Renal cortical epithelial cell (primary cell): ENCODE data around the gene NEURL4. TPM values are rescaled to one million over a fixed set of nuclear protein-coding genes. Genes with fewer than 3 reads are reported as not detected.

Experiments used
- DNase-seq: peaks from one replicate; pipeline ENCODE4 v3.0.0-alpha.2; 2011; ENCODE audit warnings: low read depth
- total RNA-seq: library from RNA; depleted of rRNA; stranded (reverse); fragments of >200 nt; gene quantifications from 2 replicates; pipeline ENCODE4 v1.2.3, GENCODE V29; 2014

NEURL4 gene
- total RNA-seq, 1 donor from 2014 or later = 27.8 TPM

DNA sequence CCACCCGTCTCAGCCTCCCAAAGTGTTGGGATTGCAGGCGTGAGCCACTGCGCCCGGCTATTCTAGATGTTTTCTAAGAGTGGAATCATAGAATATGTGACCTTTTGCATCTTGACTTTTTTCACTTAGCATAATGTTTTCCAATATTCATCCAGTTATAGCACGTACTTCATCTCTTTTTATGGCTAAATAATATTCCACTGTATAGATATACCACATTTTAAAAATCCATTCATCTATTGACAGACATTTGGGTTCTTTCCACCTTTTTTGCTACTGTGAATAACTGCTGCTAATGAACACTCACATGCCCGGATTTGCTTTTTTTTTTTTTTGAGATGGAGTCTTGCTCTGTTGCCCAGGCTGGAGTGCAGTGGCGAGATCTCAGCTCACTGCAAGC is 25.0 kb downstream of the NEURL4 start:
- no peak for DNase-seq

DNA sequence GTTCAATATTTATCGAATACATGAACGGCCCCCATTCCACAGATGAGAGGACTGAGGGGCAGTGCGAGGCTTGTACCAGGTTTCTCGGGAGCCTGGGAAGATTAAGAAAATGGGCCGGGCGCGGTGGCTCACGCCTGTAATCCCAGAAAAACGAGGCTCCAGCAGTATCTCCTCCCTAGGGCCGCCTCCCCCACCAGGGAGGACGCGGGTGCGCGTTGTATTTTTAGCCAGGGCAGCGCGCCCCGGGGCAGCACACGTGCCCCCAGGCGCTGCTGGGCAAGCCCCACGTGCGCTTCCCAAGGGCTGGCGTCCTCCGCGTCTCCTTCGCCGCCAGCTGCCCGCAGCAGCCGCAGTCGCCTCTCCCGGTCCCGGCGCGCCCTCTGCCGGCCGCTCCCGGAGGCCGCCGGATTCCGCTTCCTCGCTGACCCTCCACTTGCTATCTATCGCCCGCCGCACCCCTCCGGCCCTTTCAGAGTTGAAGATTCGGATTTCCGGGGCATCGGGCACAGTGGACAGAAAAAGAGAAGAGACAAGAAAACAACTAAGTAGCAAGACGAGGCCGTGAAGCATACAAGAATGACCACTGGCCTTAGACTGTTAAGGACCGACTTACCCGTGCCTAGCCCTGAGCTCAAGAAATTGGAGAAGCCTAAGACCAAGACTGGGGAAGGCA is 32.8 kb downstream of the NEURL4 start:
- DNase-seq = peak; percentile 37

DNA sequence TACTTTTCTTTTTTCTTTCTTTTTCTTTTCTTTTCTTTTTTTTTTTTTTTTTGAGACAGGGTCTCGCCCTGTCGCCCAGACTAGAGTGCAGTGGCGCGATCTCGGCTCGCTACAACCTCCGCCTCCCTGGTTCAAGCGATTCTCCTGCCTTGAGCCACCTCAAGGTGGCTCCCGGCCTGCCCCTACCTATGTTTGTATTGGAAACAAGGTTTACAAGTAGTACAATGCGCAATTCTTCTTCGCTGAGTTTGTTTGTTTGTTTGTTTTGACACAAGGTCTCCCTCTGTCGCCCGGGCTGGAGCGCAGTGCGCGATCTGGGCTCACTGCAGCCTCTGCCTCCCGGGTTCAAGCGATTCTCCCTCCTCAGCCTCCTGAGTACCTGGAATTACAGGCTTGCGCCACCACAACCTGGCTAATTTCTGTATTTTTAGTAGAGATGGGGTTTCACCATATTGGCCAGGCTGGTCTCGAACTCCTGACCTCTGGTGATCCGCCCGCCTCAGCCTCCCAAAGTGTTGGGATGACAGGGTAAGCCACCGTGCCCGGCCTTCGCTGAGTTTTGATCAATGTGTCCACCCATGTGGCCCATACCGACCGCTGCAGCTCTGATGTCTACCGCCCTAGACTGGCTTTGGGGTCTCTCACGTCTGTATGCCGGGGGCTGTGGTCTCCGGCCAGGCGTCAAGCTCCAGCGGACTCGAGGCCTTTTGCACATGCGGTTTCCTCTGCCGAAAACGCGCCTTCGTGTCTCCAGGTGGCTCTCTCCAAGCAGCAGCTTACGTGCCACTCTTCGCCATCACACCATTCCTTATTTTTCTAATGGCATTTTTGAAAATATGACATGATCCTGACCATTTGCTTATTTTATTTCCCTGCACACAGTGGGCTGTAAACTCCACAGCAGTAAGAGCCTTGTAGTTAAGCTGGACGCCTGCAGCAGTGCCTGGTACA is 33.6 kb downstream of the NEURL4 start:
- DNase-seq = no peak

DNA sequence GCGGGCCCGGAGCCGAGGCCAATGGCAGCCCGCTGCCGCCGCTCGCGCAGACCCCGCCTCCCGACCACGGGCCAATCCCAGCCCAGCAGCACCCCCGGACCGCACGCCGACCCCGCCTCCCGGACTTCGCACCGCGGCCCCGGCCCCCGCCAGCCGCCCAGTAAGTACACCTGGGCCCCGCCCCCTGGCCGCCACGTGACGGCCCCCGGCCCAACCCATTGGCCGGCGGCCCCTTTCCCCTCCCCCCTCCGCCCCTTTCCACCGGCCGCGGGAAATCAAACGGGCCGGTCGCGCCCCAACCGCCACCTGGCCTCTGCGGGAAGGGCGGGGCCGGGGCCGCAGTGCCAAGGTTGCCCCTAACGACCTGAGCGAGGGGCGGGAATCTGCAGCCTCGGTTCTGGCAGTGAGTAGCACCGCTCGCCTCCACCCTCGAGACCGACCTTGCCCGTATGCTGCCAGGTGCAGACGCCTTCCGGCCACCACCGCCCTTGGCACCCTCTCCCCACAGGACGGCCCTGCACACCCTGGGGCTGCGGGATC is 34.5 kb downstream of the NEURL4 start, which contains the start of gene YBX2:
Gene YBX2 (minus strand): TSS at position 26 of the 540 bp plus-strand sequence. CDS start 139 bp downstream, outside the sequence.
- no peak for DNase-seq

DNA sequence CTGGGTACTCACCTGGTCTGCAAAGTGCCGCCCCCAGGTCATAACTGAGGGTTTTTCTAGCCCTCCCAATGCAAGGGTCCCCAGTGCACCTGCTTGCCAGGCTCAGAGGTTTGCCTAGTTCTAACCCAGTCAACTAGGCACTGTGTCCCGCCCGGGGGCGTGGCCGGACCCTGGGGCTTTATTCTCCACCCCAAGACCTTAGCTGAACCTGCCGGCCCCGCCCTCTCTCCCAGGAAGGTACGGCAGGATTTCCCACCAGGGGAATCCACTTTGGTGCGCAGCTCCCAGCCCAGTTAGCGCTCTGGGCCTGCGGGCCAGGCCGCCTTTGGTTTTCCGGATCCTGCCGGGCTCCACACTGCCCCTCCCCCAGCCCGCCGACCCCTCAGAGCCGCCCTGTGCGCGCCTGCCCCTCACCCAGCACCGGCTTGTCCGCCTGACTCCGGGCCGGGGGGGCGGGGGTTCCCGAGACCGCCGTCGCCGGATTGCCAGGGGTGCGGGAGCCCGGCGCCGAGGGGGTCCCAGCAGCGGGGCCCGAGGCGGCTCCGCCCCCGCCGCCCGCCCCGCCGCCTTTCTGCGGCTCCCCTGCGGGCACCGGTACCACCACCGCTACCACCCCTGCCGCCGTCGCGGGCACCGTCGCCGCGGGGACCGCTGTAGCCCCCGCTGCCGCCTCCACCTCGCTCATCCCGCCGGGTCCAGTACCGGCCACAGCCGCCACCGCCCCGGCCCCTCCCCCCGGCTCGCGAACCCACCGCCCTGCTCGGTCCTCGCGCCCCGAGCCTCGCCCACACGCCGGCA is 35.1 kb downstream of the NEURL4 start:
- no peak for DNase-seq

DNA sequence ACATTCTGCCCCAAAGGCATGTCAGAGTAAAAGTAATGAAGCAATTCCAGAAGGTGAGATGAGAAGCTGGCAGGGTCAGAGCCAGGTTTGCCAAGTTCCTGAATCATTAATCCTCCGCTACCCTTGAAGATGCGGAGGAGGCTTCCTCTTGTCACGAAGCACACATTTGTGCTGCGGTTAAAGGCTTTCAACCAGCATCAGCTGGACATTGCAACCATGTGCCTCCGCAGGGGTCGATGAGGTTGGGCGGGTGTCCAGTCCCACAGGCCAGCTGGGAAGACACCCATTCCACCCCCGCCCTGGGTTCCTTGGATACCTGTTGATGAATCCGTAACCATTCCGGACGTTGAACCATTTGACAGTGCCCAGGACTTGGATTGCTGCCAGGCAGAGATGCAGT is 36.0 kb downstream of the NEURL4 start:
- DNase-seq = peak; percentile 76

DNA sequence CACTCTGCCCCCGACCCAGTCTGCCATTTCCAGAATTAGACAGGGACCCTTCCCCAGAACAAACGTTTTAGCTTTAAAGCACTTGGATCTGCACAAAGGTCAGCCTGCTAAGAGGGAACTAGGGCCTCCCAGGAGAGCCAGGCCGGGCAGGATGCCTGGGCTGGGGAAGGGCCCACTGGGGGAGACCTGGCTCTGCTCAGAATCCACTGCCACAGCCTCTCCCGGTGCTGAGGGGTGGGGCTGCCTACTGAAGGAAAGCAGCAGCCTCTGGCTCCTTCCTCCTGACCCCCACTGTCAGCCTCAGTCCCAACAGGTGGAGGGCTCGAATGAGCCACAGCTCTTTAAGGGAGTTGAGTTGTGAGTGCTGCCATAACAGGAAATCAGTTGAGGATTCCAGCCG is 36.4 kb downstream of the NEURL4 start:
- DNase-seq = no peak

DNA sequence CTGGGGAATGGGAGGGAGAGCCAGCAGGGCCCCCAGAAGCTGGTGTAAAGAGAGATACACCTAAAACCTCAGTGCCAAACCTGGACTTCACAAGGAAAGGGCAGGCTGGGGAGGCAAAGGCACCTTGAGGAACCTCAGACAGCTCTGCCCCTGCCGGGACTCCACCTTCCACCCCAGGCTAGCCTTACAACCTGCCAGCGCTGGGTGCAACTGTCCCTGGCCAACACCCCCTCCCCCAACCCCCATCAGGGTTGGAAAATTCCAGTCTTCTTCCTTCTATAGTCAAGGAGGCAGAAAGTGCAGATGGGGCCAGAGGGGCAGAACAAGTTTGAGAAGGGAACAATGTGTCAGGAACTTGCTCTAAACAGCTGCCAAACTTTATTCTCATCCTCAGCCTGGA is 36.9 kb downstream of the NEURL4 start:
- no peak for DNase-seq

DNA sequence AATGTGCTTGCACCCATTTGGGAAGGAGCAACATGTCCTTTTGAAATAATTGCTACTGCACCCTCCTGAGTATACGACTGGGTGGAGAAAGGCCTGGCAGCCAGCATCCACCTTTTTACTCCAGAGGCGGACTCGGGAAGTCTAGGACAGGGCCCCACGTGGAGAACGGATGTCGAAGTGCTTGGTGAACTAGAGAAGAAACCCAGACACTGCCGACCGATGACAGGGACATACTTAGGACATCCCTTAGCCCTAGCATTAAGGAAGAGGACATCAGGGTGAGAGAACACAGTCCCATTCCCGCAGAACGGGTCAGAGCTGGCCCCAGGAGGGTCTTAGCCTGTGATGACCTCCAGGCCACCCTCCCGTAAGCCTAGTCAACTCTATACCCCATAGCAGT is 38.5 kb downstream of the NEURL4 start:
- DNase-seq = no peak

DNA sequence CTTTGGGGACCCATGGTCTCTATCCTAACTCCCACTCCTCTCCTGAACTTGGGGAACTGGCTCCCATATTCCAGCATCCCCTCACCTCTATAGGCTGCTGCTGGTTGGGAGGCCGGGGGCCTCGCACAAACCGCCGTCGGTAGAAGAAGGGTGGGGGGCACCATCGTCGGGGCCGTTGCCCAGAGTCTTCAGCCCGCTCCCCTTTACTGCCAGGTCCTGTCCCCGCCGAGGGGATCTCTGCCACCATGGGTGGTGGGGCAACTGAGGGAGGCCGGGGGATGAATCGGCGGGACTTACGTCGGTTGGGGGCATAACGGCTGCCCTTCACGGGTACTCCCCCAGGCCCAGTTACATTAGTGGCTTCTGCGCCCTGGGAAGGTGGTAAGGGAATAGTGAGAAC is 39.0 kb downstream of the NEURL4 start:
- no peak for DNase-seq

DNA sequence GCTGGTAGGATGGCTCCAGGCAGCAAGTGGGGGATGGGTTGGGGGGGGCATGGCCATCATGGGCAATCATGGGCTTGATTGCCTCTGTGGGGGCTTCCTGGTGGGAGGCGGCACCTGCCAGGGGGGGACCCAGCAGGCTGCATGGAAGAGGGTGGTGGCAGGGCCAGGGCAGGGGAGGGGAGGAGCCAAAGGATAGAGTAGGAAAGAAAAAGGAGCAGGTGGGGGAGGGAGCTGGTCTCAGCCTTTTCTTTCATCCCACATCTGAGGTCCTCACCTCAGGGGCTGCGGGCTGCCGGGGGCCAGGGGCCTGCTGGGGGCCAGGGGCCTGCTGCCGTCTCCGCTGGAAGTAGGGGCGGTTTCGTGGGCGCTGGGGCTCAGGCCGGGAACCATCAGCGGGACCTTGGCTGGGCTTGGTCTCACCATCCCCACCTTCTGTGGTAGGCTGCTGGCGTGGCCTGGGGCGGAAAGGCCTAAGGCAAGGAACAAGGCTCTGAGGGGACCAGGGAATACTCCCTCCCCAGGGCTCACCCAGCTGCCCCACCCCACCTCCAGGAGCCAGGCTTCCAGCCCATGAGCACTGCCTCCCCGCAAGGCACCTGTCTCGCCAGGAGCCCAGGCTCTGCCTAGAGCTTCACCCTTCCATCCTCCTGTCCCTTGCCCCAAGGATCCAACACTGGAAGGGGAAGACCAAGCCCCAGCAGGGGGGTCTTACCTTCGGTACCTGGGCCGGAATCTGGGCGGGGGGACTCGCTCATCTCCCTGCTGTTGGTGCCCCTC is 39.7 kb downstream of the NEURL4 start:
- no peak for DNase-seq

DNA sequence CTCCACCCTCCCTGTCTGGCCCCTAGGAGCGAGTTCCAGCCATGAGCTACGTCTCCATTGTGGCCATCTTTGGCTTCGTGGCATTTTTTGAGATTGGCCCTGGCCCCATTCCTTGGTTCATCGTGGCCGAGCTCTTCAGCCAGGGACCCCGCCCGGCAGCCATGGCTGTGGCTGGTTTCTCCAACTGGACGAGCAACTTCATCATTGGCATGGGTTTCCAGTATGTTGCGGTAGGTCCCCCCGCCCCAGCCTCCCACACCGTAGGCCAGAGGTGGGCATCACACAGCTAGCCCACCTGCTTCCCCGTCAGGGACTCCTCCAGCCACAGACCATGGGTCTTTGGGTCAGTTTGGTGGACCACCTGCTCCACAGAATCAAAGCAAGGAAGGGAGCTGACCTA is 43.5 kb downstream of the NEURL4 start:
- DNase-seq = no peak

DNA sequence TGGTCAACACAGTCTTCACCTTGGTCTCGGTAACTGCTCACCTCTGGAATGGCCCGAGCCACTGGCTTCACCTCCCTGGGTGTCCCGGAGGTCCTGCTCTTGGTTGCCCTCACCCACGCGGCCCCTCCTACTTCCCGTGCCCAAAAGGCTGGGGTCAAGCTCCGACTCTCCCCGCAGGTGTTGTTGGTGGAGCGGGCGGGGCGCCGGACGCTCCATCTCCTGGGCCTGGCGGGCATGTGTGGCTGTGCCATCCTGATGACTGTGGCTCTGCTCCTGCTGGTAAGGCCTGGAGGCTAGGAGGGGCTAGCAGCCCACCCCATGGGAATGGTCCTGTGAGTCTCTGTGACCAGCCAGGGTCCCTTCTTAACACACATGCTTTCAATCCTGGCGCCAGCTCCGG is 44.2 kb downstream of the NEURL4 start:
- DNase-seq = no peak

DNA sequence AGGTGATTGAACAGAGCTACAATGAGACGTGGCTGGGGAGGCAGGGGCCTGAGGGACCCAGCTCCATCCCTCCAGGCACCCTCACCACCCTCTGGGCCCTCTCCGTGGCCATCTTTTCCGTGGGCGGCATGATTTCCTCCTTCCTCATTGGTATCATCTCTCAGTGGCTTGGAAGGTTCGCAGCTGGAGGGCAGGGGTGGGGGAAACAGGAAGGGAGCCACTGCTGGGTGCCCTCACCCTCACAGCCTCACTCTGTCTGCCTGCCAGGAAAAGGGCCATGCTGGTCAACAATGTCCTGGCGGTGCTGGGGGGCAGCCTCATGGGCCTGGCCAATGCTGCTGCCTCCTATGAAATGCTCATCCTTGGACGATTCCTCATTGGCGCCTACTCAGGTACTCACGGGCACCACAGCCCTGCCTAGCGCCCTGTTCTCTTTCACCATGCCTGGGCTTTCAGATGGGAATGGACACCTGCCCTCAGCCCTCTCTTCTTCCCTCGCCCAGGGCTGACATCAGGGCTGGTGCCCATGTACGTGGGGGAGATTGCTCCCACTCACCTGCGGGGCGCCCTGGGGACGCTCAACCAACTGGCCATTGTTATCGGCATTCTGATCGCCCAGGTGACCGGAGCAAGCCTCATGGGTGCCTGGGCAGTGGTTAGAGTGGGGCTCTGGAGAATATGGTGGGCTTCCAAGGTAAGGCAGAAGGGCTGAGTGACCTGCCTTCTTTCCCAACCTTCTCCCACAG is 45.5 kb downstream of the NEURL4 start:
- DNase-seq = no peak

DNA sequence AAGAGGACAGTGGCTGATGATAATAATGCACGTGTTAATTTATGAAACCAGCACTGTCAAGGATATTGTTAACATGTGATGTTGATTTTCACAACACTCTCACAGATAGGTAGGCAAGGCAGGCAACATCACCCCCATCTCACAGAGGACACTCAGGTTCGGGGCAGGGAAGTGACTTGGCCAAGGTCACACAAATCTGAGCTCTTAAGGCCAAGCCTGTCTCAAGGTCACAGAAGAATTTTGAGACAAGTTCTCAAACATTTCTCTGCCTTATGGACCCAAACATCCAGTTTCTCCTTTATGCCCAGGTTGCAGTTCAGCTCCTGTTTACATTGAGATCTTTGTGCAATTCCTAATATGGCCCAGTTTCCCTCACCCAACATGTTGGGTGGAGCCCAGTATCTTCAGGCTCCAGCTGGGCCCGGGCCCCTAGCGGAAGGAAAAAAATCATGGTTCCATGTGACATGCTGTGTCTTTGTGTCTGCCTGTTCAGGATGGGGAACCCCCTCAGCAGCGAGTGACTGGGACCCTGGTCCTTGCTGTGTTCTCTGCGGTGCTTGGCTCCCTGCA is 46.3 kb downstream of the NEURL4 start:
- no peak for DNase-seq

DNA sequence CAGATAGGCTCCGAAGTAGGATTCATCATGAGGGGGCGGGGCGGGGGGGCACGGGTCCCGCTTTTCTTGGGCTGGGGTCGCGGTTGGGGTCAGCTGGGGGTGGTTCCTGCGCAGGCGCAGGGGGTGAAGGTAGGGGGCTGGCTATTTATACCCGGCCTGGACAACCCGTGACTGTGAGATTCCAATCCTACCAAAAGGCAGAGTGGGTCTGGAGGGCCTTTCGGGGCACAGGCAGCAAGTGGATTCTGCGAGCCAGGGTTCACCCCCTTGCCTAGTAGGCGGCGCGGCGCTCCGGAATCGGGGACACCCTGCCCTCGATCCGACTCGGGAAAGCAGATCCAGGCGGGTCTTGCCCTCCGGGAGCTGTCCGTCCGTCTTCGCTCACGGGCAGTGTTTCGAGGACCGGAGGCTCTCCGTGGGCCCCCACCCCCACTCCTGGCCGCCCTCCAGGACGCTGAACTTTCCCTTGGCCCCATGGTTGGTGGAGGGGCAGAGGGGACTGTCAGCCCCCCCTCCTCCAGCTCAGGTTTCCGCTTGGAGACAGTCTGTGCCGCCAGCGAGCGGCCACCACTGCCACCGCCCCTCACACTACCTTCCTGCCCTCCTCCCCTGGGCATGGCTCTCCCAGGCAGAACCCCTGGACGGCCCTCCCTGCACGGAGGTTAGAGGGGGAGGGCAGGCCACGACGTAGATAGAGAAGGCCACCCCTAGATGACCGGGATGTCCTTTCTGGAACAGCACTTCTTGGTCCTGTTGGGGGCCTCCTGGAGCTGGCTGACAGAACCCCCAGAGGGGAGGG is 47.0 kb downstream of the NEURL4 start:
- no peak for DNase-seq

DNA sequence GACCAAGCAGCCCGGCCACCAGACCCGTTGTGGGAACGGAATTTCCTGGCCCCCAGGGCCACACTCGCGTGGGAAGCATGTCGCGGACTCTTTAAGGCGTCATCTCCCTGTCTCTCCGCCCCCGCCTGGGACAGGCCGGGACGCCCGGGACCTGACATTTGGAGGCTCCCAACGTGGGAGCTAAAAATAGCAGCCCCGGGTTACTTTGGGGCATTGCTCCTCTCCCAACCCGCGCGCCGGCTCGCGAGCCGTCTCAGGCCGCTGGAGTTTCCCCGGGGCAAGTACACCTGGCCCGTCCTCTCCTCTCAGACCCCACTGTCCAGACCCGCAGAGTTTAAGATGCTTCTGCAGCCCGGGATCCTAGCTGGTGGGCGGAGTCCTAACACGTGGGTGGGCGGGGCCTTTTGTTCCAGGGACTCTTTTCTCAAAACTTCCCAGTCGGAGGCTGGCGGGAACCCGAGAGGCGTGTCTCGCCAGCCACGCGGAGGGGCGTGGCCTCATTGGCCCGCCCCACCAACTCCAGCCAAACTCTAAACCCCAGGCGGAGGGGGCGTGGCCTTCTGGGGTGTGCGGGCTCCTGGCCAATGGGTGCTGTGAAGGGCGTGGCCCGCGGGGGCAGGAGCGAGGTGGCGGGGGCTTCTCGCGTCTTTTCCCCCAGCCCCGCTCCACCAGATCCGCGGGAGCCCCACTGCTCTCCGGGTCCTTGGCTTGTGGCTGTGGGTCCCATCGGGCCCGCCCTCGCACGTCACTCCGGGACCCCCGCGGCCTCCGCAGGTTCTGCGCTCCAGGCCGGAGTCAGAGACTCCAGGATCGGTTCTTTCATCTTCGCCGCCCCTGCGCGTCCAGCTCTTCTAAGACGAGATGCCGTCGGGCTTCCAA is 47.8 kb downstream of the NEURL4 start, which contains the start of gene SLC2A4:
Gene SLC2A4 (plus strand): TSS at position 645 of the 879 bp plus-strand sequence. CDS start 217 bp downstream, at position 862.
- DNase-seq = peak; percentile 85

DNA sequence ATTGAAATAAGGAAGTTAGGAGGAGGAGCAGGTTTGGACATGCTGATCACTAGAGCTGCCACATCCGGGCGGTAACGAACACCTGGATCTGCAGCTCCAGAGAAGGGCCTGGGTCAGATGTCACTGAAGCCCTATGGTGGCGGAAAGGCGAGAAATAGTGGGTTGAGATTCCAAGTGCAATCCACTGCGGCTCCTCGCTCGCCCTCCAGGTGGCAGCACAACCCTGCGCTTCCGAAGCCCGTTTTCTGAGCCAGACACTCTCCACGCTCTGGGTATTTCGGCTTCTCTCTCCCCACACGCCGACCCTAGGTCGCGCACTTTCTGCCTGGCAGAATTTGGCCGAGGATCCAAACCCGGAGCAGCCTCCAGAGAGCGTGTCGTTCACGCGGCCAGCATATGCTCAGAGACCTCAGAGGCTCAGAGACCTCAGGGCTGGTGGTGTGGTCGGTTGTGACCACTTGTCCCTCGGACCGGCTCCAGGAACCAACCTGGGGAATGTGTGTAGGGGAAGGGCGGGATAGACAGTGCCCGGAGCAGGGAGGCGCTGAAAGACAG is 48.5 kb downstream of the NEURL4 start:
- DNase-seq = peak; percentile 66
